HCT116 (cell line): ENCODE measurements around the gene ZC3H13. TPM values are rescaled to one million over a fixed set of nuclear protein-coding genes. Genes with fewer than 3 reads are reported as not detected.

Experiments used
- ATAC-seq: fragments of 200-7000 bp; cut with Tn5 transposase; 2 replicates; pipeline ENCODE4 v1.9.1; 2020; ENCODE audit warnings: mild to moderate bottlenecking, moderate library complexity
- BruUV-seq: library from RNA; stranded (reverse); fragments of 400-500 nt; replicated peaks from 2 replicates; lab custom pipeline; 2021; lab: Mats Ljungman, UMichigan
- CTCF ChIA-PET: fragments of 300-600 bp; sonication (Branson Sonifier 250); formaldehyde crosslinking; loops from one replicate; lab custom pipeline; 2021; ENCODE audit warnings: antibody characterized with exemption; lab: Charles Lee
- POLR2A ChIA-PET: fragments of 300-600, 350-600 bp; sonication (Branson Sonifier 250); formaldehyde crosslinking; loops from one replicate; lab custom pipeline; 2021; ENCODE audit warnings: antibody characterized with exemption; lab: Charles Lee
- RAD21 ChIA-PET, 2 experiments: fragments of 300-600 bp; sonication (Branson Sonifier 250); formaldehyde crosslinking; loops; one replicate each; lab custom pipeline; 2023; ENCODE audit warnings: low total read pairs in 2 of 2; ENCODE audit not compliant: uncharacterized antibody in 2 of 2, unreplicated experiment in 2 of 2, low non-redundant PET in 1 of 2; lab: Charles Lee
- DNase-seq: peaks from one replicate; pipeline ENCODE4 v3.0.0-alpha.2; 2010; ENCODE audit warnings: low read depth, low spot score
- H2AFZ ChIP-seq: fragments of 200-600 bp; shearing (Covaris generic), sonication (generic); 2 replicates; pipeline ENCODE4 v1.6.1; 2017; ENCODE audit warnings: low read depth, mixed run types, mixed read lengths, antibody characterized with exemption, low read length; ENCODE audit not compliant: poor library complexity, severe bottlenecking
- H3K27ac ChIP-seq: 2 replicates; pipeline ENCODE4 v1.5.1; 2012; ENCODE audit warnings: low read depth, low read length
- H3K27me3 ChIP-seq: fragments of 200-600 bp; sonication (generic); 2 replicates; pipeline ENCODE4 v1.6.1; 2016; ENCODE audit warnings: mixed run types, low read length, mixed read lengths; ENCODE audit not compliant: insufficient read depth
- H3K36me3 ChIP-seq, 2 experiments: fragments of 200-500 bp in 1 of 2; fragments of 200-600 bp in 1 of 2; sonication (Bioruptor generic) in 1 of 2; sonication (generic) in 1 of 2; 2 replicates each; pipeline versions ENCODE4 v1.5.1 to v1.6.1; 2014 to 2016; ENCODE audit warnings: low read length in 2 of 2, inconsistent platforms in 1 of 2, mixed read lengths in 1 of 2, mixed run types in 1 of 2; ENCODE audit not compliant: insufficient read depth in 2 of 2, control insufficient read depth in 1 of 2
- H3K4me1 ChIP-seq, 2 experiments: fragments of 200-600 bp in 1 of 2; sonication (generic) in 1 of 2; 2 replicates each; pipeline versions ENCODE4 v1.5.1 to v1.6.1; 2012 to 2017; ENCODE audit warnings: low read length in 2 of 2, inconsistent platforms in 1 of 2, mild to moderate bottlenecking in 1 of 2, mixed read lengths in 1 of 2, mixed run types in 1 of 2, moderate library complexity in 1 of 2; ENCODE audit not compliant: insufficient read depth in 2 of 2, control insufficient read depth in 1 of 2
- H3K4me2 ChIP-seq: fragments of 200-600 bp; sonication (generic); 2 replicates; pipeline ENCODE4 v1.6.1; 2017; ENCODE audit warnings: mixed run types, low read length, mixed read lengths
- H3K4me3 ChIP-seq, 2 experiments: fragments of 200-600 bp in 1 of 2; sonication (generic) in 1 of 2; replicated peaks in 1 of 2; 2 replicates each; pipeline ENCODE4 v1.5.1; 2011 to 2016; ENCODE audit warnings: low read length in 2 of 2, control low read depth in 1 of 2, low read depth in 1 of 2, mild to moderate bottlenecking in 1 of 2, mixed read lengths in 1 of 2, mixed run types in 1 of 2
- H3K79me2 ChIP-seq: fragments of 200-600 bp; sonication (generic); 2 replicates; pipeline ENCODE4 v1.6.1; 2017; ENCODE audit warnings: mild to moderate bottlenecking, mixed run types, low read length, moderate library complexity, mixed read lengths; ENCODE audit not compliant: insufficient read depth
- H3K9ac ChIP-seq: fragments of 200-600 bp; sonication (generic); 2 replicates; pipeline ENCODE4 v1.6.1; 2016; ENCODE audit warnings: low read length, mixed read lengths
- H3K9me2 ChIP-seq: fragments of 200-600 bp; sonication (generic), shearing (Covaris generic); 2 replicates; pipeline ENCODE4 v1.6.1; 2017; ENCODE audit warnings: mixed run types, mild to moderate bottlenecking, moderate library complexity; ENCODE audit not compliant: insufficient read depth
- H3K9me3 ChIP-seq, 2 experiments: fragments of 200-500 bp in 1 of 2; fragments of 200-600 bp in 1 of 2; sonication (Bioruptor generic) in 1 of 2; sonication (generic) in 1 of 2; 2 replicates each; pipeline ENCODE4 v1.6.1; 2014 to 2017; ENCODE audit warnings: low read length in 2 of 2, mixed read lengths in 2 of 2, inconsistent platforms in 1 of 2, low read depth in 1 of 2, mild to moderate bottlenecking in 1 of 2, mixed run types in 1 of 2, moderate library complexity in 1 of 2; ENCODE audit not compliant: control insufficient read depth in 1 of 2, insufficient read depth in 1 of 2
- H4K20me1 ChIP-seq: fragments of 200-600 bp; sonication (generic), shearing (Covaris generic); 2 replicates; pipeline ENCODE4 v1.6.1; 2017; ENCODE audit warnings: mixed run types, mild to moderate bottlenecking, moderate library complexity; ENCODE audit not compliant: insufficient read depth
- CTCF ChIP-seq, 3 experiments: fragments of 200-600 bp in 1 of 3; sonication (generic) in 1 of 3; IDR thresholded peaks in 2 of 3; conservative IDR thresholded peaks in 1 of 3; 2 replicates each; pipeline ENCODE4 v1.5.1; 2012 to 2017; ENCODE audit warnings: low read depth in 2 of 3, low read length in 2 of 3, antibody characterized with exemption in 1 of 3, borderline replicate concordance in 1 of 3, control low read depth in 1 of 3, mild to moderate bottlenecking in 1 of 3, mixed read lengths in 1 of 3, mixed run types in 1 of 3, moderate library complexity in 1 of 3; ENCODE audit not compliant: insufficient read depth in 1 of 3
- ELF1 ChIP-seq: IDR thresholded peaks from 2 replicates; pipeline ENCODE4 v1.6.1; 2012; ENCODE audit warnings: low read depth, borderline replicate concordance
- FOSL1 ChIP-seq: IDR thresholded peaks from 2 replicates; pipeline ENCODE4 v1.6.1; 2012; ENCODE audit warnings: low read depth
- intact Hi-C: fragments of 100-400 bp; cut with micrococcal nuclease; formaldehyde crosslinking; loops from 2 replicates; pipeline ENCODE4 v1.10.0; 2022
- total RNA-seq: library from RNA; stranded (reverse); gene quantifications from one replicate; pipeline ENCODE4 v1.2.1, GENCODE V29; 2021; ENCODE audit not compliant: unreplicated experiment
- TF ChIP-seq, protein P1 (sequence below): IDR thresholded peaks from 2 replicates; pipeline ENCODE4 v1.6.1; 2011; ENCODE audit warnings: mild to moderate bottlenecking, low read length, moderate library complexity; ENCODE audit not compliant: insufficient replicate concordance; ENCODE audit errors: extremely low read depth

Gene ZC3H13
- total RNA-seq, 1 experiment from 2014 or later: 37.9 TPM

GRCh38 chr13:46012404-46012803 lies 40.1 kb downstream of the ZC3H13 start:
- Histone ChIP-seq H2AFZ (no peak overlapping the region), H3K4me3 (no peak overlapping the region), H3K9me2 (no peaks in the 10 kb centered on the region), H3K79me2 (peaks cover 8% of the 10 kb centered on the region; the same call in 1 of the 2 replicates), H3K4me1 (no peaks in the 10 kb centered on the region), H3K36me3 (peaks cover 14 to 20% of the 10 kb centered on the region in 2 experiments; a peak in 3 of 4 replicates), H3K27ac (no peak overlapping the region), H3K27me3 (no peaks in the 10 kb centered on the region), H3K9ac (no peak overlapping the region), H3K4me2 (no peak overlapping the region), H4K20me1 (no peaks in the 10 kb centered on the region), H3K9me3 (no peaks in the 10 kb centered on the region)
- ATAC-seq (no peak), DNase-seq (no peak)
- BruUV-seq: no TSS peak
- ChIA-PET POLR2A (no interaction called here), RAD21 (no interaction called here), CTCF (interaction anchor here (1.4 to 3.4 kb wide), 2 partner anchors 114 to 205 kb away, joined by 3 to 21 read pairs; no protein-coding TSS in a partner anchor)
- intact Hi-C loops: no loop called here
- TF ChIP-seq CTCF (IDR thresholded peaks at IDR 0.05 in 2 of 3, conservative IDR thresholded peaks at IDR 0.05 in 1 of 3; ENCODE audit: borderline replicate concordance in 1 of 3, insufficient read depth in 1 of 3, low read depth in 2 of 3, low read length in 2 of 3) (no peak), FOSL1 (no peak), ELF1 (no peak)
- TF ChIP-seq, protein P1, sequence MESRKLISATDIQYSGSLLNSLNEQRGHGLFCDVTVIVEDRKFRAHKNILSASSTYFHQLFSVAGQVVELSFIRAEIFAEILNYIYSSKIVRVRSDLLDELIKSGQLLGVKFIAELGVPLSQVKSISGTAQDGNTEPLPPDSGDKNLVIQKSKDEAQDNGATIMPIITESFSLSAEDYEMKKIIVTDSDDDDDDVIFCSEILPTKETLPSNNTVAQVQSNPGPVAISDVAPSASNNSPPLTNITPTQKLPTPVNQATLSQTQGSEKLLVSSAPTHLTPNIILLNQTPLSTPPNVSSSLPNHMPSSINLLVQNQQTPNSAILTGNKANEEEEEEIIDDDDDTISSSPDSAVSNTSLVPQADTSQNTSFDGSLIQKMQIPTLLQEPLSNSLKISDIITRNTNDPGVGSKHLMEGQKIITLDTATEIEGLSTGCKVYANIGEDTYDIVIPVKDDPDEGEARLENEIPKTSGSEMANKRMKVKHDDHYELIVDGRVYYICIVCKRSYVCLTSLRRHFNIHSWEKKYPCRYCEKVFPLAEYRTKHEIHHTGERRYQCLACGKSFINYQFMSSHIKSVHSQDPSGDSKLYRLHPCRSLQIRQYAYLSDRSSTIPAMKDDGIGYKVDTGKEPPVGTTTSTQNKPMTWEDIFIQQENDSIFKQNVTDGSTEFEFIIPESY: no peak
